ENCODE measurements around the gene PLOD2. TPM values are rescaled to one million over a fixed set of nuclear protein-coding genes. Genes with fewer than 3 reads are reported as not detected.
A peak's percentile ranks its signal among the peaks of the same experiment; 100 is the strongest.

PLOD2 gene
- total RNA-seq, 1 experiment from 2014 or later: 36.6 TPM

DNA sequence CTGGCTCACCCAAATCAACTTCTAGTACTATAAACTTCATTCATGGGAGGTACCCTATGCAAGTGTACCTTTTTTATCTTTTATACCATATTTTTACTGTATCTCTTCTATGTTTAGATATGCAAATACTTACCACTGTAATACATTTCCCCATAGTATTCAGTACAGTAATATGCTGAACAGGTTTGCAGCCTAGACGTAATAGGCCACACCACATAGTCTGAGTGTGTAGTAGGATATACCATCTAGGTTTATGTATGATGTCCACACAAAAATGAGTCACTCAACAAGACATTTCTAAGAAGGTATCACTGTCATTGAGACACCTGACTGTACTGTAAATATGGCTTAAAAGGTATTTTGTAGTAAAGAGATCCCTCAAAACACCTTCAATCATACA is 124.7 kb downstream of the PLOD2 start (continued):
- TF ChIP-seq, protein P1, sequence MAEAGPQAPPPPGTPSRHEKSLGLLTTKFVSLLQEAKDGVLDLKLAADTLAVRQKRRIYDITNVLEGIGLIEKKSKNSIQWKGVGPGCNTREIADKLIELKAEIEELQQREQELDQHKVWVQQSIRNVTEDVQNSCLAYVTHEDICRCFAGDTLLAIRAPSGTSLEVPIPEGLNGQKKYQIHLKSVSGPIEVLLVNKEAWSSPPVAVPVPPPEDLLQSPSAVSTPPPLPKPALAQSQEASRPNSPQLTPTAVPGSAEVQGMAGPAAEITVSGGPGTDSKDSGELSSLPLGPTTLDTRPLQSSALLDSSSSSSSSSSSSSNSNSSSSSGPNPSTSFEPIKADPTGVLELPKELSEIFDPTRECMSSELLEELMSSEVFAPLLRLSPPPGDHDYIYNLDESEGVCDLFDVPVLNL (CRISPR knock-in tag; IDR thresholded peaks at IDR 0.05; ENCODE audit: borderline replicate concordance, low read depth): no peak

- no peak overlapping the region for H3K4me3 Mint-ChIP-seq
- peaks cover 2% of the 10 kb centered on the region for H3K36me3 Mint-ChIP-seq
- ChIA-PET POLR2A (no interaction called here), CTCF (no interaction called here)
- DNase-seq (ENCODE audit: low spot score): no peak
- TF ChIP-seq TEAD1 (CRISPR knock-in tag; IDR thresholded peaks at IDR 0.05) (no peak), NFYB (CRISPR knock-in tag; conservative IDR thresholded peaks at IDR 0.05; ENCODE audit: low read depth) (no peak), ZNF317 (CRISPR knock-in tag; IDR thresholded peaks at IDR 0.05; ENCODE audit: borderline replicate concordance, low read depth) (no peak), TCF7 (CRISPR knock-in tag; IDR thresholded peaks at IDR 0.05; ENCODE audit: low read depth) (no peak), ARID4B (CRISPR knock-in tag; IDR thresholded peaks at IDR 0.05; ENCODE audit: borderline replicate concordance) (no peak), EMX1 (CRISPR knock-in tag; IDR thresholded peaks at IDR 0.05) (no peak), E2F1 (CRISPR knock-in tag; IDR thresholded peaks at IDR 0.05) (no peak), ETV6 (CRISPR knock-in tag; IDR thresholded peaks at IDR 0.05) (no peak), ZNF121 (CRISPR knock-in tag; IDR thresholded peaks at IDR 0.05) (no peak), ZNF396 (CRISPR knock-in tag; IDR thresholded peaks at IDR 0.05; ENCODE audit: borderline replicate concordance) (no peak)
- TF ChIP-seq, protein P2, sequence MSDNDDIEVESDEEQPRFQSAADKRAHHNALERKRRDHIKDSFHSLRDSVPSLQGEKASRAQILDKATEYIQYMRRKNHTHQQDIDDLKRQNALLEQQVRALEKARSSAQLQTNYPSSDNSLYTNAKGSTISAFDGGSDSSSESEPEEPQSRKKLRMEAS (CRISPR knock-in tag; IDR thresholded peaks at IDR 0.05): no peak
- TF ChIP-seq, protein P3, sequence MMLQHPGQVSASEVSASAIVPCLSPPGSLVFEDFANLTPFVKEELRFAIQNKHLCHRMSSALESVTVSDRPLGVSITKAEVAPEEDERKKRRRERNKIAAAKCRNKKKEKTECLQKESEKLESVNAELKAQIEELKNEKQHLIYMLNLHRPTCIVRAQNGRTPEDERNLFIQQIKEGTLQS (CRISPR knock-in tag; conservative IDR thresholded peaks at IDR 0.05): no peak
- no peak overlapping the region for H3K27ac Mint-ChIP-seq
- H3K4me1 Mint-ChIP-seq: peaks cover 14% of the 10 kb centered on the region
- ATAC-seq: no peak
- peaks cover 4% of the 10 kb centered on the region for H3K9me3 Mint-ChIP-seq
- no peaks in the 10 kb centered on the region for H3K27me3 Mint-ChIP-seq (ENCODE audit: low read depth)
These were observed 125.6 kb downstream of the PLOD2 start for GRCh38 chr3:146035366-146035765.

GRCh38 chr3:146033950-146034349 is 127.0 kb downstream of the PLOD2 start:
- no peak for DNase-seq (ENCODE audit: low spot score)
- no peak for ATAC-seq
- Mint-ChIP-seq H3K27me3 (ENCODE audit: low read depth) (no peaks in the 10 kb centered on the region), H3K4me1 (peaks cover 14% of the 10 kb centered on the region), H3K4me3 (no peak overlapping the region), H3K27ac (0 out of 2 replicates have a peak overlapping the region, but pooled peaks have one; percentile 62), H3K9me3 (peaks cover 17% of the 10 kb centered on the region), H3K36me3 (peaks cover 4% of the 10 kb centered on the region)
- ChIA-PET CTCF (no interaction called here), POLR2A (interaction anchor here (0.5 to 0.6 kb wide), 2 partner anchors 42 to 140 kb away, joined by 3 read pairs; no protein-coding TSS in a partner anchor)
- TF ChIP-seq TCF7 (CRISPR knock-in tag; IDR thresholded peaks at IDR 0.05; ENCODE audit: low read depth): no peak
- TF ChIP-seq CREM (CRISPR knock-in tag; IDR thresholded peaks at IDR 0.05): no peak
- TF ChIP-seq ATF1 (CRISPR knock-in tag; IDR thresholded peaks at IDR 0.05): no peak
- TF ChIP-seq, protein P4, sequence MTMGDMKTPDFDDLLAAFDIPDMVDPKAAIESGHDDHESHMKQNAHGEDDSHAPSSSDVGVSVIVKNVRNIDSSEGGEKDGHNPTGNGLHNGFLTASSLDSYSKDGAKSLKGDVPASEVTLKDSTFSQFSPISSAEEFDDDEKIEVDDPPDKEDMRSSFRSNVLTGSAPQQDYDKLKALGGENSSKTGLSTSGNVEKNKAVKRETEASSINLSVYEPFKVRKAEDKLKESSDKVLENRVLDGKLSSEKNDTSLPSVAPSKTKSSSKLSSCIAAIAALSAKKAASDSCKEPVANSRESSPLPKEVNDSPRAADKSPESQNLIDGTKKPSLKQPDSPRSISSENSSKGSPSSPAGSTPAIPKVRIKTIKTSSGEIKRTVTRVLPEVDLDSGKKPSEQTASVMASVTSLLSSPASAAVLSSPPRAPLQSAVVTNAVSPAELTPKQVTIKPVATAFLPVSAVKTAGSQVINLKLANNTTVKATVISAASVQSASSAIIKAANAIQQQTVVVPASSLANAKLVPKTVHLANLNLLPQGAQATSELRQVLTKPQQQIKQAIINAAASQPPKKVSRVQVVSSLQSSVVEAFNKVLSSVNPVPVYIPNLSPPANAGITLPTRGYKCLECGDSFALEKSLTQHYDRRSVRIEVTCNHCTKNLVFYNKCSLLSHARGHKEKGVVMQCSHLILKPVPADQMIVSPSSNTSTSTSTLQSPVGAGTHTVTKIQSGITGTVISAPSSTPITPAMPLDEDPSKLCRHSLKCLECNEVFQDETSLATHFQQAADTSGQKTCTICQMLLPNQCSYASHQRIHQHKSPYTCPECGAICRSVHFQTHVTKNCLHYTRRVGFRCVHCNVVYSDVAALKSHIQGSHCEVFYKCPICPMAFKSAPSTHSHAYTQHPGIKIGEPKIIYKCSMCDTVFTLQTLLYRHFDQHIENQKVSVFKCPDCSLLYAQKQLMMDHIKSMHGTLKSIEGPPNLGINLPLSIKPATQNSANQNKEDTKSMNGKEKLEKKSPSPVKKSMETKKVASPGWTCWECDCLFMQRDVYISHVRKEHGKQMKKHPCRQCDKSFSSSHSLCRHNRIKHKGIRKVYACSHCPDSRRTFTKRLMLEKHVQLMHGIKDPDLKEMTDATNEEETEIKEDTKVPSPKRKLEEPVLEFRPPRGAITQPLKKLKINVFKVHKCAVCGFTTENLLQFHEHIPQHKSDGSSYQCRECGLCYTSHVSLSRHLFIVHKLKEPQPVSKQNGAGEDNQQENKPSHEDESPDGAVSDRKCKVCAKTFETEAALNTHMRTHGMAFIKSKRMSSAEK (CRISPR knock-in tag; IDR thresholded peaks at IDR 0.05; ENCODE audit: borderline replicate concordance): no peak
- no peak for TF ChIP-seq GRHL2 (CRISPR knock-in tag; IDR thresholded peaks at IDR 0.05; ENCODE audit: insufficient replicate concordance, severe bottlenecking)
- no peak for TF ChIP-seq FOXK1 (CRISPR knock-in tag; IDR thresholded peaks at IDR 0.05)
- no peak for TF ChIP-seq SP1 (CRISPR knock-in tag; conservative IDR thresholded peaks at IDR 0.05)
- TF ChIP-seq ESRRA (CRISPR knock-in tag; IDR thresholded peaks at IDR 0.05; ENCODE audit: borderline replicate concordance): no peak
- TF ChIP-seq MXD4 (CRISPR knock-in tag; IDR thresholded peaks at IDR 0.05; ENCODE audit: borderline replicate concordance): no peak
